SK-N-SH treated with all-trans-retinoic acid at 6 μM for 48 hours (cell line): ENCODE results near the gene ERC1.

Experiments used
- ARNTL ChIP-seq: fragments of 450-650 bp; formaldehyde crosslinking; IDR thresholded peaks from 2 replicates; pipeline ENCODE4 v1.5.0; 2020; ENCODE audit warnings: low read depth, mild to moderate bottlenecking, moderate library complexity, borderline replicate concordance
- CREB5 ChIP-seq: fragments of 250-450 bp; sonication (Bioruptor Pico); IDR thresholded peaks from 2 replicates; pipeline ENCODE4 v1.5.1; 2020; ENCODE audit warnings: low read depth, mild to moderate bottlenecking, moderate library complexity
- ESRRG ChIP-seq: fragments of 250-450 bp; sonication (Bioruptor Pico); IDR thresholded peaks from 2 replicates; pipeline ENCODE4 v1.6.1; 2021; ENCODE audit warnings: mild to moderate bottlenecking
- ISL1 ChIP-seq: fragments of 250-450 bp; sonication (Bioruptor Pico); IDR thresholded peaks from 2 replicates; pipeline ENCODE4 v2.1.2; 2022; ENCODE audit warnings: mild to moderate bottlenecking, moderate library complexity
- PPARA ChIP-seq: fragments of 250-450 bp; sonication (Bioruptor Pico); IDR thresholded peaks from 2 replicates; pipeline ENCODE4 v1.5.0; 2020; ENCODE audit warnings: mild to moderate bottlenecking, borderline replicate concordance
- RARB ChIP-seq: fragments of 250-450 bp; sonication (Bioruptor Pico); IDR thresholded peaks from 2 replicates; pipeline ENCODE4 v1.8.0; 2021; ENCODE audit warnings: mild to moderate bottlenecking, moderate library complexity
- TCF4 ChIP-seq: fragments of 250-450 bp; sonication (Bioruptor Pico); IDR thresholded peaks from 2 replicates; pipeline ENCODE4 v1.8.0; 2021; ENCODE audit warnings: mild to moderate bottlenecking, moderate library complexity, borderline replicate concordance
- TSHZ2 ChIP-seq: fragments of 250-450 bp; sonication (Bioruptor Pico); IDR thresholded peaks from 2 replicates; pipeline ENCODE4 v1.5.0; 2020; ENCODE audit warnings: mild to moderate bottlenecking, moderate library complexity
- ZFP3 ChIP-seq: fragments of 250-450 bp; sonication (Bioruptor Pico); IDR thresholded peaks from 2 replicates; pipeline ENCODE4 v1.5.0; 2020; ENCODE audit warnings: mild to moderate bottlenecking, moderate library complexity
- ZFP30 ChIP-seq: fragments of 450-650 bp; formaldehyde crosslinking; IDR thresholded peaks from 2 replicates; pipeline ENCODE4 v1.5.0; 2022; ENCODE audit warnings: mild to moderate bottlenecking, moderate library complexity
- ZNF565 ChIP-seq: fragments of 450-650 bp; formaldehyde crosslinking; conservative IDR thresholded peaks from 2 replicates; pipeline ENCODE4 v1.5.0; 2020; ENCODE audit warnings: low read depth, mild to moderate bottlenecking, moderate library complexity
- ZNF8 ChIP-seq: fragments of 450-650 bp; formaldehyde crosslinking; IDR thresholded peaks from 2 replicates; pipeline ENCODE4 v1.5.0; 2020; ENCODE audit warnings: mild to moderate bottlenecking, moderate library complexity

GRCh38 chr12:1496162-1496900, 505.3 kb downstream of the ERC1 start:
- TF ChIP-seq ESRRG (CRISPR knock-in tag) (no peak), ZFP30 (no peak), ZFP3 (CRISPR knock-in tag) (no peak), PPARA (CRISPR knock-in tag) (no peak), ZNF8 (CRISPR knock-in tag) (no peak), ZNF565 (CRISPR knock-in tag) (no peak), TCF4 (no peak), ARNTL (CRISPR knock-in tag) (no peak), RARB (no peak), CREB5 (CRISPR knock-in tag) (no peak), TSHZ2 (CRISPR knock-in tag) (no peak), ISL1 (CRISPR knock-in tag) (no peak)
